ENCODE data around the gene CD19.

DNA sequence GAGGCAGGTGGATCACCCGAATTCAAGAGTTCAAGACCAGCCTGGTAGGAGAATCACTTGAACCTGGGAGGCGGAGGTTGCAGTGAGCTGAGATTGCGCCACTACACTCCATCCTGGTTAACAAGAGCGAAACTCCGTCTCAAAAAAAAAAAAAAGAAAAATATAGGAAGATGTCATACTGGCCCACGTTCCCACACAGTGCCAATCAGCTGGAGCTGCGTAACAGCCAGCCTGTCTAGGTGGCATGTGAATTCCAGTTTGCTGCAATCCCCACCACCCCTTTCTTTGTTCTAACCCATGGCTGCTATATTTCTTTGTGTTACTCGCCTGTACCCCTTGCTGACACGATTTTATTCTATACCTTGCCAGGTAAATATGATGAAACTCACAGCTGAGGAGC is 26.4 kb downstream of the CD19 start:
- TF ChIP-seq, protein P1, sequence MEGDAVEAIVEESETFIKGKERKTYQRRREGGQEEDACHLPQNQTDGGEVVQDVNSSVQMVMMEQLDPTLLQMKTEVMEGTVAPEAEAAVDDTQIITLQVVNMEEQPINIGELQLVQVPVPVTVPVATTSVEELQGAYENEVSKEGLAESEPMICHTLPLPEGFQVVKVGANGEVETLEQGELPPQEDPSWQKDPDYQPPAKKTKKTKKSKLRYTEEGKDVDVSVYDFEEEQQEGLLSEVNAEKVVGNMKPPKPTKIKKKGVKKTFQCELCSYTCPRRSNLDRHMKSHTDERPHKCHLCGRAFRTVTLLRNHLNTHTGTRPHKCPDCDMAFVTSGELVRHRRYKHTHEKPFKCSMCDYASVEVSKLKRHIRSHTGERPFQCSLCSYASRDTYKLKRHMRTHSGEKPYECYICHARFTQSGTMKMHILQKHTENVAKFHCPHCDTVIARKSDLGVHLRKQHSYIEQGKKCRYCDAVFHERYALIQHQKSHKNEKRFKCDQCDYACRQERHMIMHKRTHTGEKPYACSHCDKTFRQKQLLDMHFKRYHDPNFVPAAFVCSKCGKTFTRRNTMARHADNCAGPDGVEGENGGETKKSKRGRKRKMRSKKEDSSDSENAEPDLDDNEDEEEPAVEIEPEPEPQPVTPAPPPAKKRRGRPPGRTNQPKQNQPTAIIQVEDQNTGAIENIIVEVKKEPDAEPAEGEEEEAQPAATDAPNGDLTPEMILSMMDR (conservative IDR thresholded peaks at IDR 0.05; ENCODE audit: low read length), result no peak
- no peak for TF ChIP-seq EZH2phosphoT487 (IDR thresholded peaks at IDR 0.05; ENCODE audit: borderline replicate concordance, low read depth, low read length)
